ENCODE results near the gene TXNDC16.

Gene TXNDC16

GRCh38 chr14:52551696-52552062 is 626 bp downstream of the TXNDC16 start:
- TF ChIP-seq, protein P1, sequence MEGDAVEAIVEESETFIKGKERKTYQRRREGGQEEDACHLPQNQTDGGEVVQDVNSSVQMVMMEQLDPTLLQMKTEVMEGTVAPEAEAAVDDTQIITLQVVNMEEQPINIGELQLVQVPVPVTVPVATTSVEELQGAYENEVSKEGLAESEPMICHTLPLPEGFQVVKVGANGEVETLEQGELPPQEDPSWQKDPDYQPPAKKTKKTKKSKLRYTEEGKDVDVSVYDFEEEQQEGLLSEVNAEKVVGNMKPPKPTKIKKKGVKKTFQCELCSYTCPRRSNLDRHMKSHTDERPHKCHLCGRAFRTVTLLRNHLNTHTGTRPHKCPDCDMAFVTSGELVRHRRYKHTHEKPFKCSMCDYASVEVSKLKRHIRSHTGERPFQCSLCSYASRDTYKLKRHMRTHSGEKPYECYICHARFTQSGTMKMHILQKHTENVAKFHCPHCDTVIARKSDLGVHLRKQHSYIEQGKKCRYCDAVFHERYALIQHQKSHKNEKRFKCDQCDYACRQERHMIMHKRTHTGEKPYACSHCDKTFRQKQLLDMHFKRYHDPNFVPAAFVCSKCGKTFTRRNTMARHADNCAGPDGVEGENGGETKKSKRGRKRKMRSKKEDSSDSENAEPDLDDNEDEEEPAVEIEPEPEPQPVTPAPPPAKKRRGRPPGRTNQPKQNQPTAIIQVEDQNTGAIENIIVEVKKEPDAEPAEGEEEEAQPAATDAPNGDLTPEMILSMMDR (IDR thresholded peaks at IDR 0.05; ENCODE audit: poor library complexity, severe bottlenecking) = peak; percentile 70
- Histone ChIP-seq H3K4me1 (ENCODE audit: insufficient read depth, poor library complexity, severe bottlenecking) (peaks cover 9% of the 10 kb centered on the region), H3K27ac (ENCODE audit: poor library complexity, severe bottlenecking) (peak overlapping the region; percentile 29), H3K4me3 (ENCODE audit: severe bottlenecking) (peak overlapping the region; percentile 59), H3K9me3 (ENCODE audit: severe bottlenecking) (no peaks in the 10 kb centered on the region), H3K27me3 (ENCODE audit: insufficient read depth, poor library complexity, severe bottlenecking) (no peaks in the 10 kb centered on the region), H3K36me3 (ENCODE audit: low read depth) (no peaks in the 10 kb centered on the region)
- ATAC-seq (ENCODE audit: low read depth) (no peak), DNase-seq (ENCODE audit: low spot score) (no peak)

- Histone ChIP-seq H3K9me3 (ENCODE audit: severe bottlenecking) (no peaks in the 10 kb centered on the region), H3K36me3 (ENCODE audit: low read depth) (no peaks in the 10 kb centered on the region), H3K27ac (ENCODE audit: poor library complexity, severe bottlenecking) (no peak overlapping the region), H3K4me3 (ENCODE audit: severe bottlenecking) (peak overlapping the region; percentile 59), H3K4me1 (ENCODE audit: insufficient read depth, poor library complexity, severe bottlenecking) (peaks cover 9% of the 10 kb centered on the region), H3K27me3 (ENCODE audit: insufficient read depth, poor library complexity, severe bottlenecking) (no peaks in the 10 kb centered on the region)
- no peak for DNase-seq (ENCODE audit: low spot score)
- TF ChIP-seq, protein P1 (IDR thresholded peaks at IDR 0.05; ENCODE audit: poor library complexity, severe bottlenecking) = no peak
- no peak for ATAC-seq (ENCODE audit: low read depth)
Measured at GRCh38 chr14:52551205-52551604, 1.1 kb downstream of the TXNDC16 start.

DNA sequence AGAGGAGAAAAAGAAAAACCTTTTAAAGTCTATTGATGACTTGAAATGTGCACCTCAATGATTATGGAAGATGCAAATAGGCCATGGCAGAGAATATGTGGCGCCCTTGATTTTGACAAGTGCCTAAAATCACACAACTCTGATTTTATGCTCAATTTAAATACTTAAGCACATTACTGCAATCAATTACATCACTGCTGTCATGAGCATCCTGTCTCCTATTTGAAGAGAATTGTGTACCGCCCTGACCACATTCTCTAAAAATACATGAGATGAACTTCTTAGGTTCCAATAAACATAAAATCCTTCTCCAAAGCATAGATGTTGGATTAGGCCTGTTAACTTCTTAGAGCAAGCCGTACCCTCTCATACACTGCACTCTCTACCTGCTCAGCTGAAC is 1.6 kb downstream of the TXNDC16 start:
- Histone ChIP-seq H3K4me1 (ENCODE audit: insufficient read depth, poor library complexity, severe bottlenecking) (peaks cover 9% of the 10 kb centered on the region), H3K36me3 (ENCODE audit: low read depth) (no peaks in the 10 kb centered on the region), H3K4me3 (ENCODE audit: severe bottlenecking) (no peak overlapping the region), H3K27me3 (ENCODE audit: insufficient read depth, poor library complexity, severe bottlenecking) (no peaks in the 10 kb centered on the region), H3K9me3 (ENCODE audit: severe bottlenecking) (no peaks in the 10 kb centered on the region), H3K27ac (ENCODE audit: poor library complexity, severe bottlenecking) (no peak overlapping the region)
- ATAC-seq (ENCODE audit: low read depth) (no peak), DNase-seq (ENCODE audit: low spot score) (no peak)
- TF ChIP-seq, protein P1 (IDR thresholded peaks at IDR 0.05; ENCODE audit: poor library complexity, severe bottlenecking) = no peak

DNA sequence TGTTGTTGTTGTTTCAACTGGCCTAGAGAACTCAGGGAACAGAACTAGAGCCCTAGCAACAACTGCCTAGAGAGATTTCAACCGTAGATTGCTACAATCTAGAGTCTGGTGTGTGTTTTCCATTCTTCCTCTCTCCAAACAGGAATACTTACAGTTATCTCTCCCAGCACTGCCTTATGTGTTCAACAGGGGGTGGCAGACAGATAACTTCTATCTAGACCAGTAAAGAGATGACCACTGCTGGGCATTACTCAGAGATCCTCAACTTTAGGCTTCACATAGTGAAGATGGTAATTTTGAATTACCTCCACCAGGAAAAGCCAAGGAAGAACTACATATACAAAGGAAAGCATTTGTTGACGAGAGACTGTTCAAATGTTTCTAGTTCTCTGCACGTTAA is 4.8 kb downstream of the TXNDC16 start:
- Histone ChIP-seq H3K4me3 (ENCODE audit: severe bottlenecking) (no peak overlapping the region), H3K27ac (ENCODE audit: poor library complexity, severe bottlenecking) (no peak overlapping the region), H3K27me3 (ENCODE audit: insufficient read depth, poor library complexity, severe bottlenecking) (no peaks in the 10 kb centered on the region), H3K36me3 (ENCODE audit: low read depth) (peaks cover 3% of the 10 kb centered on the region; the same call in 1 of the 2 replicates), H3K9me3 (ENCODE audit: severe bottlenecking) (no peaks in the 10 kb centered on the region), H3K4me1 (ENCODE audit: insufficient read depth, poor library complexity, severe bottlenecking) (no peaks in the 10 kb centered on the region)
- DNase-seq (ENCODE audit: low spot score) = no peak
- no peak for ATAC-seq (ENCODE audit: low read depth)
- TF ChIP-seq, protein P1 (IDR thresholded peaks at IDR 0.05; ENCODE audit: poor library complexity, severe bottlenecking) = no peak

GRCh38 chr14:52547027-52547426 is 5.3 kb downstream of the TXNDC16 start:
- no peaks in the 10 kb centered on the region for H3K9me3 ChIP-seq (ENCODE audit: severe bottlenecking)
- no peaks in the 10 kb centered on the region for H3K4me1 ChIP-seq (ENCODE audit: insufficient read depth, poor library complexity, severe bottlenecking)
- no peak overlapping the region for H3K4me3 ChIP-seq (ENCODE audit: severe bottlenecking)
- no peaks in the 10 kb centered on the region for H3K27me3 ChIP-seq (ENCODE audit: insufficient read depth, poor library complexity, severe bottlenecking)
- no peak overlapping the region for H3K27ac ChIP-seq (ENCODE audit: poor library complexity, severe bottlenecking)
- TF ChIP-seq, protein P1 (IDR thresholded peaks at IDR 0.05; ENCODE audit: poor library complexity, severe bottlenecking) = no peak
- peaks cover 5% of the 10 kb centered on the region; the same call in 1 of the 2 replicates for H3K36me3 ChIP-seq (ENCODE audit: low read depth)
- no peak for DNase-seq (ENCODE audit: low spot score)
- ATAC-seq (ENCODE audit: low read depth) = no peak
